ENCODE data around the gene SENP1.

- TF ChIP-seq CTCF (conservative IDR thresholded peaks at IDR 0.05; ENCODE audit: low read length) (no peak), EZH2phosphoT487 (IDR thresholded peaks at IDR 0.05; ENCODE audit: borderline replicate concordance) (no peak)
These were observed 27.0 kb downstream of the SENP1 start for GRCh38 chr12:48078901-48079300.

All from Loucy (cell line).